Measurements from ENCODE around the gene POU6F2. TPM values are rescaled to one million over a fixed set of nuclear protein-coding genes. Genes with fewer than 3 reads are reported as not detected.

POU6F2 gene
- polyA plus RNA-seq, 1 experiment, result not detected

GRCh38 chr7:39394105-39394680 is 416.5 kb downstream of the POU6F2 start:
- ChIA-PET POLR2A (no interaction called here), CTCF (interaction anchor here (0.6 to 1.4 kb wide), 3 partner anchors 9 to 573 kb away, joined by 3 read pairs; no protein-coding TSS in a partner anchor)
- H3K36me3 ChIP-seq (ENCODE audit: control insufficient read depth, insufficient read depth, low read length), result no peaks in the 10 kb centered on the region
- H3K4me3 ChIP-seq (ENCODE audit: low read depth, low read length), result no peak overlapping the region
- TF ChIP-seq CTCF (IDR thresholded peaks at IDR 0.05; ENCODE audit: insufficient read depth, low read depth, low read length), result no peak
- H3K27me3 ChIP-seq (ENCODE audit: control insufficient read depth, insufficient read depth, low read length), result peaks cover 3% of the 10 kb centered on the region; the same call in 1 of the 2 replicates
- DNase-seq (ENCODE audit: low read depth), result no peak

- H3K27me3 ChIP-seq (ENCODE audit: control insufficient read depth, insufficient read depth, low read length), result peaks cover 3% of the 10 kb centered on the region; the same call in 1 of the 2 replicates
- H3K4me3 ChIP-seq (ENCODE audit: low read depth, low read length), result no peak overlapping the region
- no peak for TF ChIP-seq CTCF (IDR thresholded peaks at IDR 0.05; ENCODE audit: insufficient read depth, low read depth, low read length)
- ChIA-PET CTCF (no interaction called here), POLR2A (no interaction called here)
- H3K36me3 ChIP-seq (ENCODE audit: control insufficient read depth, insufficient read depth, low read length), result no peaks in the 10 kb centered on the region
- no peak for DNase-seq (ENCODE audit: low read depth)
Observed at GRCh38 chr7:39399458-39399857, 421.7 kb downstream of the POU6F2 start.

GRCh38 chr7:39399986-39400385 is 422.3 kb downstream of the POU6F2 start:
- no peak for TF ChIP-seq CTCF (IDR thresholded peaks at IDR 0.05; ENCODE audit: insufficient read depth, low read depth, low read length)
- peaks cover 3% of the 10 kb centered on the region; the same call in 1 of the 2 replicates for H3K27me3 ChIP-seq (ENCODE audit: control insufficient read depth, insufficient read depth, low read length)
- no peaks in the 10 kb centered on the region for H3K36me3 ChIP-seq (ENCODE audit: control insufficient read depth, insufficient read depth, low read length)
- ChIA-PET POLR2A (no interaction called here), CTCF (no interaction called here)
- no peak overlapping the region for H3K4me3 ChIP-seq (ENCODE audit: low read depth, low read length)
- no peak for DNase-seq (ENCODE audit: low read depth)

GRCh38 chr7:39400836-39401235 is 423.1 kb downstream of the POU6F2 start:
- no peak for TF ChIP-seq CTCF (IDR thresholded peaks at IDR 0.05; ENCODE audit: insufficient read depth, low read depth, low read length)
- POLR2A ChIA-PET, result no interaction called here
- CTCF ChIA-PET, result no interaction called here

GRCh38 chr7:39402034-39402433 is 424.3 kb downstream of the POU6F2 start:
- no peak for DNase-seq (ENCODE audit: low read depth)
- TF ChIP-seq CTCF (IDR thresholded peaks at IDR 0.05; ENCODE audit: insufficient read depth, low read depth, low read length), result no peak
- Histone ChIP-seq H3K27me3 (ENCODE audit: control insufficient read depth, insufficient read depth, low read length) (peaks cover 2% of the 10 kb centered on the region; the same call in 1 of the 2 replicates), H3K4me3 (ENCODE audit: low read depth, low read length) (no peak overlapping the region), H3K36me3 (ENCODE audit: control insufficient read depth, insufficient read depth, low read length) (no peaks in the 10 kb centered on the region)
- POLR2A ChIA-PET, result no interaction called here
- CTCF ChIA-PET, result interaction anchor here (1.3 kb wide), 2 partner anchors 12 to 52 kb away, joined by 4 read pairs; no protein-coding TSS in a partner anchor

More at GRCh38 chr7:39400836-39401235, 423.1 kb downstream of the POU6F2 start:
- Histone ChIP-seq H3K27me3 (ENCODE audit: control insufficient read depth, insufficient read depth, low read length) (peaks cover 2% of the 10 kb centered on the region; the same call in 1 of the 2 replicates), H3K36me3 (ENCODE audit: control insufficient read depth, insufficient read depth, low read length) (no peaks in the 10 kb centered on the region), H3K4me3 (ENCODE audit: low read depth, low read length) (no peak overlapping the region)
- DNase-seq (ENCODE audit: low read depth), result no peak

Data from BJ (cell line).